Endothelial cell of umbilical vein (primary cell): Measurements from ENCODE around the gene KIZ. TPM values are rescaled to one million over a fixed set of nuclear protein-coding genes. Genes with fewer than 3 reads are reported as not detected.

Source experiments
- BruUV-seq: library from RNA; stranded (reverse); fragments of 400-500 nt; replicated peaks from 2 replicates; lab custom pipeline; 2021; lab: Mats Ljungman, UMichigan
- CTCF ChIA-PET: fragments of 300-600, 350-600 bp; sonication (Branson Sonifier 250); formaldehyde crosslinking; loops from one replicate; lab custom pipeline; 2021; ENCODE audit warnings: antibody characterized with exemption, inconsistent platforms; lab: Charles Lee
- POLR2A ChIA-PET: fragments of 300-600, 350-600 bp; sonication (Branson Sonifier 250); formaldehyde crosslinking; loops from one replicate; lab custom pipeline; 2021; ENCODE audit warnings: antibody characterized with exemption, inconsistent platforms; lab: Charles Lee
- DNase-seq: peaks from one replicate; pipeline ENCODE4 v3.0.0-alpha.2; 2011; ENCODE audit warnings: low read depth, low spot score
- FAIRE-seq: peaks from 2 replicates; lab custom pipeline; 2011; peaks lifted over from hg19 to GRCh38; lab: Jason Lieb, UNC
- H2AFZ ChIP-seq: 2 replicates; pipeline ENCODE4 v1.6.0; 2012; ENCODE audit warnings: low read depth, low read length, control low read depth, inconsistent platforms
- H3K27ac ChIP-seq: 2 replicates; pipeline ENCODE4 v1.5.1; 2011; ENCODE audit warnings: low read depth, mild to moderate bottlenecking, control low read depth, low read length, moderate library complexity; ENCODE audit not compliant: insufficient read depth
- H3K27me3 ChIP-seq, 2 experiments: 2 replicates each; pipeline versions ENCODE4 v1.6.0 to v1.6.1; 2011; ENCODE audit warnings: low read length in 2 of 2, mixed read lengths in 1 of 2; ENCODE audit not compliant: control insufficient read depth in 2 of 2, insufficient read depth in 2 of 2
- H3K36me3 ChIP-seq, 2 experiments: 2 replicates in 1 of 2; 3 replicates in 1 of 2; pipeline ENCODE4 v1.5.1; 2011; ENCODE audit warnings: low read length in 2 of 2, mild to moderate bottlenecking in 1 of 2, moderate library complexity in 1 of 2; ENCODE audit not compliant: control insufficient read depth in 2 of 2, insufficient read depth in 2 of 2; ENCODE audit errors: extremely low read depth in 1 of 2
- H3K4me1 ChIP-seq: 3 replicates; pipeline ENCODE4 v1.5.1; 2011; ENCODE audit warnings: mild to moderate bottlenecking, low read length; ENCODE audit not compliant: control insufficient read depth, insufficient read depth; ENCODE audit errors: extremely low read depth
- H3K4me2 ChIP-seq: 2 replicates; pipeline ENCODE4 v1.6.1; 2011; ENCODE audit warnings: low read length, control low read depth, mixed read lengths; ENCODE audit not compliant: insufficient read depth
- H3K4me3 ChIP-seq, 3 experiments: fragments of 200-600 bp in 1 of 3; sonication (generic), shearing (Covaris generic) in 1 of 3; replicated peaks in 1 of 3; 2 replicates each; pipeline ENCODE4 v1.5.1; 2011 to 2016; ENCODE audit warnings: control low read depth in 3 of 3, low read length in 3 of 3, mild to moderate bottlenecking in 2 of 3, inconsistent platforms in 1 of 3, low read depth in 1 of 3, moderate library complexity in 1 of 3; ENCODE audit not compliant: insufficient read depth in 1 of 3
- H3K79me2 ChIP-seq: 2 replicates; pipeline ENCODE4 v1.6.0; 2012; ENCODE audit warnings: low read length, inconsistent platforms; ENCODE audit not compliant: control insufficient read depth, insufficient read depth
- H3K9ac ChIP-seq: replicated peaks from 2 replicates; pipeline ENCODE3; 2011; ENCODE audit warnings: low read length, control low read depth; ENCODE audit not compliant: insufficient read depth; ENCODE audit errors: extremely low read depth
- H3K9me1 ChIP-seq: replicated peaks from 3 replicates; pipeline ENCODE4 v1.6.0; 2011; ENCODE audit warnings: mild to moderate bottlenecking, low read length; ENCODE audit not compliant: control insufficient read depth, insufficient read depth; ENCODE audit errors: extremely low read depth
- H3K9me3 ChIP-seq: replicated peaks from 2 replicates; pipeline ENCODE4 v1.5.1; 2012; ENCODE audit warnings: low read length, inconsistent platforms; ENCODE audit not compliant: control insufficient read depth, insufficient read depth
- H4K20me1 ChIP-seq: replicated peaks from 2 replicates; pipeline ENCODE3; 2011; ENCODE audit warnings: mild to moderate bottlenecking, low read length; ENCODE audit not compliant: control insufficient read depth, insufficient read depth; ENCODE audit errors: extremely low read depth
- EZH2 ChIP-seq: IDR thresholded peaks from 2 replicates; pipeline ENCODE4 v1.6.1; 2012; ENCODE audit warnings: borderline replicate concordance, low read depth, mild to moderate bottlenecking, moderate library complexity, low read length, inconsistent platforms; ENCODE audit not compliant: severe bottlenecking
- FOS ChIP-seq: IDR thresholded peaks from 2 replicates; pipeline ENCODE4 v1.6.1; 2011; ENCODE audit warnings: mild to moderate bottlenecking, low read length, moderate library complexity, borderline replicate concordance; ENCODE audit not compliant: insufficient read depth
- GATA2 ChIP-seq: IDR thresholded peaks from 2 replicates; pipeline ENCODE4 v1.7.0; 2011; ENCODE audit warnings: low read depth, mild to moderate bottlenecking, moderate library complexity, mixed read lengths, low read length; ENCODE audit not compliant: insufficient read length, insufficient read depth
- JUN ChIP-seq: IDR thresholded peaks from 2 replicates; pipeline ENCODE4 v1.6.1; 2011; ENCODE audit warnings: borderline replicate concordance, low read depth; ENCODE audit not compliant: insufficient read length, insufficient read depth
- MYC ChIP-seq: IDR thresholded peaks from one replicate; pipeline ENCODE4 v1.6.1; 2011; ENCODE audit warnings: mild to moderate bottlenecking, low read depth, low read length
- POLR2A ChIP-seq: IDR thresholded peaks from 2 replicates; pipeline ENCODE4 v1.6.1; 2012; ENCODE audit warnings: low read depth, mild to moderate bottlenecking, control low read depth, low read length
- POLR2AphosphoS5 ChIP-seq: IDR thresholded peaks from 2 replicates; pipeline ENCODE4 v1.6.1; 2012; ENCODE audit warnings: low read depth, mild to moderate bottlenecking, control low read depth, low read length, moderate library complexity; ENCODE audit not compliant: insufficient read depth
- dilution Hi-C: fragments of 300-500 bp; cut with MboI; formaldehyde crosslinking; loops from one replicate; pipeline ENCODE4 v1.15.0; 2019; ENCODE audit warnings: low sequenced_read_pairs; ENCODE audit not compliant: extremely low pct_ligation_motif_present
- intact Hi-C: fragments of 100-400 bp; cut with micrococcal nuclease; formaldehyde crosslinking; loops from one replicate; pipeline ENCODE4 v1.10.0; 2022
- polyA plus RNA-seq, 4 experiments: library from polyadenylated mRNA; depleted of rRNA in 3 of 4; stranded (reverse) in 3 of 4; unstranded in 1 of 4; fragments of >200 nt; gene quantifications; 2 replicates each; pipeline versions ENCODE4 v1.2.1 to v1.2.3, GENCODE V29; 2011 to 2012; ENCODE audit warnings: missing spikeins in 1 of 4
- total RNA-seq: library from RNA; stranded (reverse); gene quantifications from 2 replicates; pipeline ENCODE4 v1.2.3, GENCODE V29; 2021
- TF ChIP-seq, protein P1 (sequence below): IDR thresholded peaks from 2 replicates; pipeline ENCODE4 v1.6.1; 2011; ENCODE audit not compliant: insufficient read depth, insufficient read length
- TF ChIP-seq, protein P2 (sequence below), 2 donors: IDR thresholded peaks; 1 replicate in 1 of 2; 2 replicates in 1 of 2; pipeline ENCODE4 v1.5.1; 2011; ENCODE audit warnings: low read length in 2 of 2, mild to moderate bottlenecking in 2 of 2, moderate library complexity in 2 of 2, control low read depth in 1 of 2, inconsistent platforms in 1 of 2, low read depth in 1 of 2; ENCODE audit not compliant: insufficient read depth in 1 of 2; ENCODE audit errors: extremely low read depth in 1 of 2

KIZ gene
- total and polyA plus RNA-seq, 2 donors (not counting 3 experiments of a cell fraction or from before 2014, with no cell fraction given) = 3.9 to 7.3 TPM

DNA sequence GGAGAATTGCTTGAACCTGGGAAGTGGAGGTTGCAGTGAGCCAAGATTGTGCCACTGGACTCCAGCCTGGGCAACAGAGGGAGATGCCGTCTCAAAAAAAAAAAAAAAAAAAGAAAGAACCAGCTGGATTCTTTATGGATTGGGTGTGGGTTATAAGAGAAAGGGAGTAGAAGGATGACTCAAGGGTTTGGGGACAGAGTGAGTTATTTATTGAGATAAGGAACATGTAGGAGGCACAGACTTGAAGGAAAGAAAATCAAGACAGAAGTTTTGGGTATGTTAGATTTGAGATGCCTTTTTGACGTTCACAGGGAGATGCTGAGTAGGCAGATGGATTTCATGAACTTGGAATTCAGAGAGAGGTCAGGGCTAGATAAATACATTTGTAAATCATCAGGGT, 47.6 kb downstream of the KIZ start:
- no peak for FAIRE-seq
- POLR2A ChIA-PET = no interaction called here

More for the DNA sequence above, 47.6 kb downstream of the KIZ start:
- no peaks in the 10 kb centered on the region for H3K4me1 ChIP-seq
- H3K9ac ChIP-seq = no peak overlapping the region
- no peaks in the 10 kb centered on the region for H3K9me3 ChIP-seq
- no peak overlapping the region for H3K4me3 ChIP-seq
- DNase-seq = no peak
- no peak overlapping the region for H2AFZ ChIP-seq
- no peak overlapping the region for H3K4me2 ChIP-seq
- no peaks in the 10 kb centered on the region for H3K79me2 ChIP-seq
- CTCF ChIA-PET = no interaction called here
- TF ChIP-seq MYC (no peak), GATA2 (no peak), POLR2A (no peak), POLR2AphosphoS5 (no peak), FOS (no peak), EZH2 (no peak), JUN (no peak)
- TF ChIP-seq, protein P1, sequence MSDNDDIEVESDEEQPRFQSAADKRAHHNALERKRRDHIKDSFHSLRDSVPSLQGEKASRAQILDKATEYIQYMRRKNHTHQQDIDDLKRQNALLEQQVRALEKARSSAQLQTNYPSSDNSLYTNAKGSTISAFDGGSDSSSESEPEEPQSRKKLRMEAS = no peak
- TF ChIP-seq, protein P2, sequence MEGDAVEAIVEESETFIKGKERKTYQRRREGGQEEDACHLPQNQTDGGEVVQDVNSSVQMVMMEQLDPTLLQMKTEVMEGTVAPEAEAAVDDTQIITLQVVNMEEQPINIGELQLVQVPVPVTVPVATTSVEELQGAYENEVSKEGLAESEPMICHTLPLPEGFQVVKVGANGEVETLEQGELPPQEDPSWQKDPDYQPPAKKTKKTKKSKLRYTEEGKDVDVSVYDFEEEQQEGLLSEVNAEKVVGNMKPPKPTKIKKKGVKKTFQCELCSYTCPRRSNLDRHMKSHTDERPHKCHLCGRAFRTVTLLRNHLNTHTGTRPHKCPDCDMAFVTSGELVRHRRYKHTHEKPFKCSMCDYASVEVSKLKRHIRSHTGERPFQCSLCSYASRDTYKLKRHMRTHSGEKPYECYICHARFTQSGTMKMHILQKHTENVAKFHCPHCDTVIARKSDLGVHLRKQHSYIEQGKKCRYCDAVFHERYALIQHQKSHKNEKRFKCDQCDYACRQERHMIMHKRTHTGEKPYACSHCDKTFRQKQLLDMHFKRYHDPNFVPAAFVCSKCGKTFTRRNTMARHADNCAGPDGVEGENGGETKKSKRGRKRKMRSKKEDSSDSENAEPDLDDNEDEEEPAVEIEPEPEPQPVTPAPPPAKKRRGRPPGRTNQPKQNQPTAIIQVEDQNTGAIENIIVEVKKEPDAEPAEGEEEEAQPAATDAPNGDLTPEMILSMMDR (IDR thresholded peaks at IDR 0.05; ENCODE audit: extremely low read depth in 1 of 2, insufficient read depth in 1 of 2, low read depth in 1 of 2, low read length in 2 of 2) = no peak
- no peaks in the 10 kb centered on the region for H3K36me3 ChIP-seq
- BruUV-seq = no TSS peak
- H3K9me1 ChIP-seq = no peaks in the 10 kb centered on the region
- intact Hi-C loops = no loop called here
- no peaks in the 10 kb centered on the region for H3K27me3 ChIP-seq
- H3K27ac ChIP-seq = no peak overlapping the region
- H4K20me1 ChIP-seq = no peaks in the 10 kb centered on the region
- dilution Hi-C loops = no loop called here
